Erythroblast (primary cell): ENCODE results near the gene ARHGAP42.

Experiments used
- GATA1 ChIP-seq: IDR thresholded peaks from 2 replicates; pipeline ENCODE4 v1.6.1; 2011; ENCODE audit warnings: low read depth, mild to moderate bottlenecking, control low read depth, low read length, moderate library complexity
- POLR2A ChIP-seq: IDR thresholded peaks from 2 replicates; pipeline ENCODE4 v1.6.1; 2011; ENCODE audit warnings: mild to moderate bottlenecking, low read length

GRCh38 chr11:100727410-100727809 is 40.3 kb downstream of the ARHGAP42 start:
- TF ChIP-seq POLR2A (no peak), GATA1 (no peak)
